Aorta (tissue), 5 donors: Measurements from ENCODE around the gene PACS1. TPM values are rescaled to one million over a fixed set of nuclear protein-coding genes. Genes with fewer than 3 reads are reported as not detected.
"Not testable (repeated sequence)": the region's sequence is repeated elsewhere in the genome, so short reads cannot be mapped to it uniquely, and the experiment has no call there.

ENCODE experiments used
- ATAC-seq: fragments of 200-7000 bp; cut with Tn5 transposase; one replicate; pipeline ENCODE4 v1.9.1; 2022; ENCODE audit warnings: moderate library complexity; ENCODE audit not compliant: low FRiP score
- DNase-seq, 2 donors: peaks; one replicate each; pipeline ENCODE4 v3.0.0-alpha.2; 2020
- H3K27ac ChIP-seq, 2 donors: one replicate each; pipeline ENCODE4 v1.5.1; 2013; ENCODE audit warnings: low read length in 2 of 2, mild to moderate bottlenecking in 2 of 2, moderate library complexity in 2 of 2, control low read depth in 1 of 2, inconsistent platforms in 1 of 2, low read depth in 1 of 2
- H3K27me3 ChIP-seq, 2 donors: one replicate each; pipeline ENCODE4 v1.6.1; 2013; ENCODE audit warnings: control low read depth in 1 of 2, low read length in 1 of 2, mild to moderate bottlenecking in 1 of 2, moderate library complexity in 1 of 2; ENCODE audit not compliant: insufficient read depth in 2 of 2, control insufficient read depth in 1 of 2
- H3K36me3 ChIP-seq, 2 donors: one replicate each; pipeline ENCODE4 v1.6.1; 2013; ENCODE audit warnings: control low read depth in 1 of 2, low read length in 1 of 2, mild to moderate bottlenecking in 1 of 2; ENCODE audit not compliant: insufficient read depth in 2 of 2, control insufficient read depth in 1 of 2
- H3K4me1 ChIP-seq, 2 donors: one replicate each; pipeline ENCODE4 v1.6.1; 2013; ENCODE audit warnings: low read length in 2 of 2, control low read depth in 1 of 2, mild to moderate bottlenecking in 1 of 2, moderate library complexity in 1 of 2; ENCODE audit not compliant: insufficient read depth in 2 of 2, control insufficient read depth in 1 of 2
- H3K4me3 ChIP-seq, 2 donors: one replicate each; pipeline ENCODE4 v1.5.1; 2013; ENCODE audit warnings: low read length in 2 of 2, control low read depth in 1 of 2, mild to moderate bottlenecking in 1 of 2
- H3K9me3 ChIP-seq: one replicate; pipeline ENCODE4 v1.6.1; 2013; ENCODE audit warnings: mild to moderate bottlenecking, low read length; ENCODE audit not compliant: control insufficient read depth
- WGBS, 2 donors: extraction: QIAGEN DNeasy Blood & Tissue Kit; methylation state at CpG; one replicate each; pipeline ENCODE4 v1.1.7; 2013; 5-methylcytosine and 5-hydroxymethylcytosine counted together
- intact Hi-C, 2 donors: fragments of 100-400 bp; cut with DNase I; formaldehyde crosslinking; loops; one replicate each; pipeline versions ENCODE4 v1.14.2 to v1.15.0; 2022
- polyA plus RNA-seq, 2 donors: library from polyadenylated mRNA; stranded (reverse); fragments of 200-250 nt; gene quantifications; one replicate each; pipeline ENCODE4 v1.2.3, GENCODE V29; 2013
- total RNA-seq, 2 donors: library from RNA; stranded (reverse); fragmentation: NEBNext Ultra II Directional; extraction: Animal tissue kit (Norgen Biotek cat#: 25700); gene quantifications; one replicate each; pipeline ENCODE4 v1.2.1, GENCODE V29; 2021
- donor health status: healthy with polysubstance abuse.
- donor health status: Bipolar disorder and iron deficiency.
- donor health status: DM: no; HTN: no; CAD: no.
- donor health status: DM: no; HTN: no; CAD: no.
- donor health status: DM: yes; HTN: yes; CAD: no.

The PACS1 gene
- total and polyA plus RNA-seq, 4 donors, result 16.2 to 119 (median 59.1) TPM

GRCh38 chr11:66077927-66078326 is 7.9 kb downstream of the PACS1 start:
- Histone ChIP-seq H3K4me3 (no peak overlapping the region), H3K27me3 (no peaks in the 10 kb centered on the region), H3K4me1 (peaks cover 4 to 5% of the 10 kb centered on the region in 2 donors), H3K36me3 (peaks cover 0 to 2% of the 10 kb centered on the region in 2 donors), H3K27ac (no peak overlapping the region), H3K9me3 (no peaks in the 10 kb centered on the region)
- intact Hi-C loops, result loop anchor here in 1 of 2 donors (10.0 kb wide), 1 partner anchor 187 kb away; the partner anchor contains the start of gene RAB1B
- ATAC-seq (no peak), DNase-seq (no peak)
- 83 to 84% methylated on average over 3 of the region's 3 CpGs for WGBS, 2 donors

GRCh38 chr11:66078949-66079348 is 8.9 kb downstream of the PACS1 start:
- not testable (repeated sequence) for DNase-seq, ATAC-seq, H3K36me3 ChIP-seq, H3K9me3 ChIP-seq, H3K27me3 ChIP-seq, H3K27ac ChIP-seq, H3K4me3 ChIP-seq
- WGBS, 2 donors, result 84 to 85% methylated on average over 7 of the region's 7 CpGs
- H3K4me1 ChIP-seq, result peaks cover 7 to 10% of the 10 kb centered on the region in 2 donors
- intact Hi-C loops, result loop anchor here in 1 of 2 donors (10.0 kb wide), 1 partner anchor 186 kb away; the partner anchor contains the start of gene RAB1B

- Histone ChIP-seq H3K36me3 (no peaks in the 10 kb centered on the region), H3K4me3 (no peak overlapping the region), H3K27ac (peak overlapping the region in 1 of 2 donors; percentile 55), H3K27me3 (no peaks in the 10 kb centered on the region), H3K9me3 (no peaks in the 10 kb centered on the region), H3K4me1 (peaks cover 7 to 12% of the 10 kb centered on the region in 2 donors)
- peak; percentile 76 to 83 for DNase-seq
- 50 to 52% methylated on average over 9 of the region's 9 CpGs for WGBS, 2 donors
- intact Hi-C loops, result no loop called here
- peak; percentile 80 for ATAC-seq
Observed at GRCh38 chr11:66080055-66080817, 10.2 kb downstream of the PACS1 start.

- WGBS, 2 donors, result 20 to 22% methylated on average over 5 of the region's 5 CpGs
- no peak for ATAC-seq
- Histone ChIP-seq H3K27ac (peak overlapping the region in 1 of 2 donors; percentile 29), H3K4me1 (peaks cover 5 to 12% of the 10 kb centered on the region in 2 donors), H3K9me3 (no peaks in the 10 kb centered on the region), H3K4me3 (no peak overlapping the region), H3K36me3 (no peaks in the 10 kb centered on the region), H3K27me3 (no peaks in the 10 kb centered on the region)
- DNase-seq, result peak in 1 of 2 donors; percentile 77
- intact Hi-C loops, result no loop called here
Observed at GRCh38 chr11:66081505-66081904, 11.4 kb downstream of the PACS1 start.

GRCh38 chr11:66082946-66083698 is 13.1 kb downstream of the PACS1 start:
- H3K9me3 ChIP-seq, result no peaks in the 10 kb centered on the region
- intact Hi-C loops, result no loop called here
- no peaks in the 10 kb centered on the region for H3K36me3 ChIP-seq
- H3K4me3 ChIP-seq, result no peak overlapping the region
- WGBS, 2 donors, result 8 to 12% methylated on average over 4 of the region's 4 CpGs
- peaks cover 4 to 12% of the 10 kb centered on the region in 2 donors for H3K4me1 ChIP-seq
- ATAC-seq (no peak), DNase-seq (no peak)
- H3K27me3 ChIP-seq, result no peaks in the 10 kb centered on the region
- H3K27ac ChIP-seq, result peak overlapping the region in 1 of 2 donors; percentile 25

- 68 to 69% methylated on average over 3 of the region's 3 CpGs for WGBS, 2 donors
- Histone ChIP-seq H3K27me3 (no peaks in the 10 kb centered on the region), H3K9me3 (no peaks in the 10 kb centered on the region), H3K4me3 (no peak overlapping the region), H3K4me1 (peaks cover 4 to 12% of the 10 kb centered on the region in 2 donors), H3K27ac (no peak overlapping the region), H3K36me3 (no peaks in the 10 kb centered on the region)
- no peak for ATAC-seq
- intact Hi-C loops, result no loop called here
- no peak for DNase-seq
Observed at GRCh38 chr11:66083767-66084166, 13.7 kb downstream of the PACS1 start.

GRCh38 chr11:66084821-66085475 is 14.9 kb downstream of the PACS1 start:
- no peaks in the 10 kb centered on the region for H3K27me3 ChIP-seq
- intact Hi-C loops, result no loop called here
- ATAC-seq (no peak), DNase-seq (no peak)
- H3K36me3 ChIP-seq, result no peaks in the 10 kb centered on the region
- no peak overlapping the region for H3K4me3 ChIP-seq
- no peak overlapping the region for H3K27ac ChIP-seq
- peaks cover 4 to 12% of the 10 kb centered on the region in 2 donors for H3K4me1 ChIP-seq
- WGBS, 2 donors, result 32% methylated on average over 3 of the region's 3 CpGs
- H3K9me3 ChIP-seq, result no peaks in the 10 kb centered on the region

- H3K27ac ChIP-seq, result no peak overlapping the region
- ATAC-seq (peak; percentile 46), DNase-seq (no peak)
- intact Hi-C loops, result no loop called here
- H3K36me3 ChIP-seq, result no peaks in the 10 kb centered on the region
- H3K9me3 ChIP-seq, result no peaks in the 10 kb centered on the region
- peaks cover 2 to 8% of the 10 kb centered on the region in 2 donors for H3K4me1 ChIP-seq
- 95% methylated on average over 9 of the region's 9 CpGs for WGBS, 2 donors
- H3K27me3 ChIP-seq, result no peaks in the 10 kb centered on the region
- no peak overlapping the region for H3K4me3 ChIP-seq
Observed at GRCh38 chr11:66087148-66087908, 17.3 kb downstream of the PACS1 start.
